ENCODE results near the gene ARSB. TPM values are rescaled to one million over a fixed set of nuclear protein-coding genes. Genes with fewer than 3 reads are reported as not detected.

Gene ARSB
- total RNA-seq, 1 experiment from 2014 or later, result 11.9 TPM

GRCh38 chr5:78823196-78823595, 161.9 kb downstream of the ARSB start:
- no peak for DNase-seq (ENCODE audit: low read depth)
- in situ Hi-C loops (cut with HindIII; ENCODE audit: low pct_unique_long_range_greater_than_20kb, low sequenced_read_pairs), result no loop called here

GRCh38 chr5:78821536-78822021, 163.5 kb downstream of the ARSB start:
- in situ Hi-C loops (cut with HindIII; ENCODE audit: low pct_unique_long_range_greater_than_20kb, low sequenced_read_pairs), result no loop called here
- no peak for DNase-seq (ENCODE audit: low read depth)

- DNase-seq (ENCODE audit: low read depth), result no peak
- in situ Hi-C loops (cut with HindIII; ENCODE audit: low pct_unique_long_range_greater_than_20kb, low sequenced_read_pairs), result no loop called here
Observed at GRCh38 chr5:78819707-78820106, 165.4 kb downstream of the ARSB start.

GRCh38 chr5:78819166-78819565, 165.9 kb downstream of the ARSB start:
- DNase-seq (ENCODE audit: low read depth), result no peak
- in situ Hi-C loops (cut with HindIII; ENCODE audit: low pct_unique_long_range_greater_than_20kb, low sequenced_read_pairs), result no loop called here

- DNase-seq (ENCODE audit: low read depth), result peak; percentile 40
- in situ Hi-C loops (cut with HindIII; ENCODE audit: low pct_unique_long_range_greater_than_20kb, low sequenced_read_pairs), result no loop called here
Observed at GRCh38 chr5:78816143-78816765, 168.9 kb downstream of the ARSB start.

- in situ Hi-C loops (cut with HindIII; ENCODE audit: low pct_unique_long_range_greater_than_20kb, low sequenced_read_pairs), result no loop called here
- no peak for DNase-seq (ENCODE audit: low read depth)
Observed at GRCh38 chr5:78813906-78814530, 171.1 kb downstream of the ARSB start.

GRCh38 chr5:78813286-78813685, 171.8 kb downstream of the ARSB start:
- no peak for DNase-seq (ENCODE audit: low read depth)
- in situ Hi-C loops (cut with HindIII; ENCODE audit: low pct_unique_long_range_greater_than_20kb, low sequenced_read_pairs), result no loop called here

GRCh38 chr5:78811866-78812265, 173.2 kb downstream of the ARSB start:
- in situ Hi-C loops (cut with HindIII; ENCODE audit: low pct_unique_long_range_greater_than_20kb, low sequenced_read_pairs), result no loop called here
- no peak for DNase-seq (ENCODE audit: low read depth)

GRCh38 chr5:78811121-78811817, 173.8 kb downstream of the ARSB start:
- no peak for DNase-seq (ENCODE audit: low read depth)
- in situ Hi-C loops (cut with HindIII; ENCODE audit: low pct_unique_long_range_greater_than_20kb, low sequenced_read_pairs), result no loop called here

GRCh38 chr5:78810098-78810920, 174.8 kb downstream of the ARSB start:
- in situ Hi-C loops (cut with HindIII; ENCODE audit: low pct_unique_long_range_greater_than_20kb, low sequenced_read_pairs), result no loop called here
- DNase-seq (ENCODE audit: low read depth), result no peak

GRCh38 chr5:78809444-78809843, 175.7 kb downstream of the ARSB start:
- DNase-seq (ENCODE audit: low read depth), result no peak
- in situ Hi-C loops (cut with HindIII; ENCODE audit: low pct_unique_long_range_greater_than_20kb, low sequenced_read_pairs), result no loop called here

- DNase-seq (ENCODE audit: low read depth), result no peak
- in situ Hi-C loops (cut with HindIII; ENCODE audit: low pct_unique_long_range_greater_than_20kb, low sequenced_read_pairs), result no loop called here
Observed at GRCh38 chr5:78808818-78809217, 176.3 kb downstream of the ARSB start.

- in situ Hi-C loops (cut with HindIII; ENCODE audit: low pct_unique_long_range_greater_than_20kb, low sequenced_read_pairs), result no loop called here
- no peak for DNase-seq (ENCODE audit: low read depth)
Observed at GRCh38 chr5:78808380-78808779, 176.7 kb downstream of the ARSB start.

- DNase-seq (ENCODE audit: low read depth), result no peak
- in situ Hi-C loops (cut with HindIII; ENCODE audit: low pct_unique_long_range_greater_than_20kb, low sequenced_read_pairs), result no loop called here
Observed at GRCh38 chr5:78806544-78806943, 178.6 kb downstream of the ARSB start.

- in situ Hi-C loops (cut with HindIII; ENCODE audit: low pct_unique_long_range_greater_than_20kb, low sequenced_read_pairs), result no loop called here
- DNase-seq (ENCODE audit: low read depth), result no peak
Observed at GRCh38 chr5:78805474-78806124, 179.5 kb downstream of the ARSB start.

- in situ Hi-C loops (cut with HindIII; ENCODE audit: low pct_unique_long_range_greater_than_20kb, low sequenced_read_pairs), result no loop called here
- DNase-seq (ENCODE audit: low read depth), result no peak
Observed at GRCh38 chr5:78804995-78805394, 180.1 kb downstream of the ARSB start.

- no peak for DNase-seq (ENCODE audit: low read depth)
- in situ Hi-C loops (cut with HindIII; ENCODE audit: low pct_unique_long_range_greater_than_20kb, low sequenced_read_pairs), result no loop called here
Observed at GRCh38 chr5:78803941-78804340, 181.2 kb downstream of the ARSB start.

- in situ Hi-C loops (cut with HindIII; ENCODE audit: low pct_unique_long_range_greater_than_20kb, low sequenced_read_pairs), result no loop called here
- DNase-seq (ENCODE audit: low read depth), result no peak
Observed at GRCh38 chr5:78803353-78803752, 181.8 kb downstream of the ARSB start.
